ENCODE results near the gene NSD2.

Gene NSD2

GRCh38 chr4:1990348-1990645, 119.1 kb downstream of the NSD2 start (continued):
- TF ChIP-seq HIC1 (tag by site-specific recombination; IDR thresholded peaks at IDR 0.05) (no peak), ZNF24 (tag by site-specific recombination; IDR thresholded peaks at IDR 0.05) (no peak), KLF7 (tag by site-specific recombination; IDR thresholded peaks at IDR 0.05; ENCODE audit: borderline replicate concordance) (no peak), ZNF621 (tag by site-specific recombination; IDR thresholded peaks at IDR 0.05) (no peak), ZNF146 (tag by site-specific recombination; IDR thresholded peaks at IDR 0.05) (no peak), ZNF433 (tag by site-specific recombination; IDR thresholded peaks at IDR 0.05; ENCODE audit: low read depth) (no peak)

- H3K27ac ChIP-seq (ENCODE audit: extremely low read depth, low read depth, low read length) = no peak overlapping the region
- H3K4me3 ChIP-seq (ENCODE audit: low read depth, low read length) = no peak overlapping the region
- ChIA-PET CTCF (no interaction called here), POLR2A (no interaction called here)
- H3K36me3 ChIP-seq (ENCODE audit: control insufficient read depth in 2 of 2, insufficient read depth in 1 of 2, low read length in 2 of 2) = peaks cover 0 to 52% of the 10 kb centered on the region in 2 experiments; a peak in 2 of 3 replicates
- no peaks in the 10 kb centered on the region for H3K4me1 ChIP-seq (ENCODE audit: control insufficient read depth, insufficient read depth, low read length)
- no peaks in the 10 kb centered on the region for H3K9me3 ChIP-seq (ENCODE audit: control insufficient read depth, insufficient read depth, low read depth, low read length)
- TF ChIP-seq ZNF16 (tag by site-specific recombination; IDR thresholded peaks at IDR 0.05; ENCODE audit: low read depth) (no peak), KLF8 (tag by site-specific recombination; IDR thresholded peaks at IDR 0.05) (no peak), ZNF362 (tag by site-specific recombination; IDR thresholded peaks at IDR 0.05) (no peak), TRIM28 (IDR thresholded peaks at IDR 0.05; ENCODE audit: borderline replicate concordance, low read length) (no peak), KLF9 (tag by site-specific recombination; IDR thresholded peaks at IDR 0.05; ENCODE audit: low read depth) (no peak), ZNF792 (tag by site-specific recombination; IDR thresholded peaks at IDR 0.05) (no peak), ZNF558 (tag by site-specific recombination; IDR thresholded peaks at IDR 0.05) (no peak), TCF7L2 (IDR thresholded peaks at IDR 0.05; ENCODE audit: borderline replicate concordance, low read depth, low read length) (no peak)
These were observed 119.5 kb downstream of the NSD2 start for GRCh38 chr4:1990676-1991075.

- H3K36me3 ChIP-seq (ENCODE audit: control insufficient read depth in 2 of 2, insufficient read depth in 1 of 2, low read length in 2 of 2) = peaks cover 0 to 48% of the 10 kb centered on the region in 2 experiments; a peak in 2 of 3 replicates
- CTCF ChIA-PET = no interaction called here
These were observed 119.9 kb downstream of the NSD2 start for GRCh38 chr4:1991087-1991486.

More at GRCh38 chr4:1991087-1991486, 119.9 kb downstream of the NSD2 start:
- H3K27ac ChIP-seq (ENCODE audit: extremely low read depth, low read depth, low read length) = no peak overlapping the region
- POLR2A ChIA-PET = no interaction called here
- H3K4me3 ChIP-seq (ENCODE audit: low read depth, low read length) = no peak overlapping the region
- TF ChIP-seq ZNF776 (tag by site-specific recombination; IDR thresholded peaks at IDR 0.05; ENCODE audit: borderline replicate concordance) (no peak), ZNF223 (tag by site-specific recombination; IDR thresholded peaks at IDR 0.05) (no peak), ZNF585B (tag by site-specific recombination; IDR thresholded peaks at IDR 0.05) (no peak), ZNF830 (tag by site-specific recombination; IDR thresholded peaks at IDR 0.05; ENCODE audit: low read depth) (no peak), ZNF560 (tag by site-specific recombination; IDR thresholded peaks at IDR 0.05; ENCODE audit: borderline replicate concordance) (no peak), ZNF157 (tag by site-specific recombination; IDR thresholded peaks at IDR 0.05) (no peak), ZNF302 (tag by site-specific recombination; IDR thresholded peaks at IDR 0.05; ENCODE audit: low read depth) (no peak), ZNF670 (tag by site-specific recombination; IDR thresholded peaks at IDR 0.05; ENCODE audit: low read depth) (no peak), ZNF121 (tag by site-specific recombination; IDR thresholded peaks at IDR 0.05) (no peak), ZNF311 (tag by site-specific recombination; IDR thresholded peaks at IDR 0.05; ENCODE audit: borderline replicate concordance) (no peak), ZNF18 (tag by site-specific recombination; IDR thresholded peaks at IDR 0.05) (no peak)
- H3K4me1 ChIP-seq (ENCODE audit: control insufficient read depth, insufficient read depth, low read length) = no peaks in the 10 kb centered on the region
- H3K9me3 ChIP-seq (ENCODE audit: control insufficient read depth, insufficient read depth, low read depth, low read length) = no peaks in the 10 kb centered on the region
